Parathyroid adenoma (tissue), 2 donors: ENCODE data around the gene CUX1.

ENCODE experiments used
- H2AFZ ChIP-seq: fragments of 300-600 bp; sonication (generic); one replicate; pipeline ENCODE4 v1.7.0; 2017; ENCODE audit warnings: antibody characterized with exemption, mild to moderate bottlenecking
- H3K27ac ChIP-seq: fragments of 300-600 bp; sonication (generic); one replicate; pipeline ENCODE4 v1.7.0; 2017
- H3K27me3 ChIP-seq: fragments of 300-600 bp; sonication (generic); one replicate; pipeline ENCODE4 v1.7.0; 2017; ENCODE audit warnings: low read length; ENCODE audit not compliant: control insufficient read depth, insufficient read depth
- H3K36me3 ChIP-seq: fragments of 300-600 bp; sonication (generic); one replicate; pipeline ENCODE4 v1.7.0; 2017; ENCODE audit warnings: low read length; ENCODE audit not compliant: control insufficient read depth, insufficient read depth
- H3K4me1 ChIP-seq: fragments of 300-600 bp; sonication (generic); one replicate; pipeline ENCODE4 v1.7.0; 2017; ENCODE audit warnings: control low read depth
- H3K4me2 ChIP-seq: fragments of 300-600 bp; sonication (generic); one replicate; pipeline ENCODE4 v1.7.0; 2017; ENCODE audit warnings: low read length
- H3K4me3 ChIP-seq: fragments of 300-600 bp; sonication (generic); one replicate; pipeline ENCODE4 v1.7.0; 2017; ENCODE audit warnings: low read depth, low read length
- H3K79me2 ChIP-seq: fragments of 300-600 bp; sonication (generic); one replicate; pipeline ENCODE4 v1.7.0; 2017; ENCODE audit warnings: control low read depth
- H3K9ac ChIP-seq: fragments of 300-600 bp; sonication (generic); one replicate; pipeline ENCODE4 v1.7.0; 2017; ENCODE audit warnings: mild to moderate bottlenecking
- H3K9me3 ChIP-seq: fragments of 300-600 bp; sonication (generic); one replicate; pipeline ENCODE4 v1.7.0; 2017; ENCODE audit warnings: low read length; ENCODE audit not compliant: control insufficient read depth
- TF ChIP-seq, protein P1 (sequence below): fragments of 300-600 bp; sonication (generic); IDR thresholded peaks from one replicate; pipeline ENCODE4 v1.7.0; 2017; ENCODE audit warnings: antibody characterized with exemption, mild to moderate bottlenecking
- donor health status: primary hyperparathyroidism.

CUX1 gene

DNA sequence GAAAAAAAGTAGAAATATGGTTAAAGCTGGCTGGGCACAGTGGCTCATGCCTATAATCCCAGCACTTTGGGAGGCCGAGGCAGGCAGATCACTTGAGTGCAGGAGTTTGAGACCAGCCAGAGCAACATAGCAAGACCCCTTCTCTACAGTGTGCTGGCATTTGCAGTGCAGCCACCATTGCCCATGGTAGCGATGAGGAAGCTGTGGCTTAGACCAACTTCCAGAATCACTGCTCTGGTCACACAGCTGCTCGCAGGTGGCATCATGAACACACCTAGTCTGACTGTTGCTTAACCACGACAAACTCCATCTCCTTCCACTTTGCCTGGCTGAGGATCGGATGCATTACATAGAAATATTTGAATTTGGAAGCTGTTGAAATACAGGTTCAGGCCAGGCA lies 137.1 kb downstream of the CUX1 start:
- Histone ChIP-seq H3K79me2 (peaks cover 47% of the 10 kb centered on the region), H3K9ac (no peak overlapping the region), H2AFZ (no peak overlapping the region), H3K4me1 (peaks cover 4% of the 10 kb centered on the region), H3K27ac (no peak overlapping the region), H3K27me3 (no peaks in the 10 kb centered on the region), H3K36me3 (no peaks in the 10 kb centered on the region), H3K9me3 (no peaks in the 10 kb centered on the region), H3K4me3 (no peak overlapping the region), H3K4me2 (no peak overlapping the region)
- TF ChIP-seq, protein P1, sequence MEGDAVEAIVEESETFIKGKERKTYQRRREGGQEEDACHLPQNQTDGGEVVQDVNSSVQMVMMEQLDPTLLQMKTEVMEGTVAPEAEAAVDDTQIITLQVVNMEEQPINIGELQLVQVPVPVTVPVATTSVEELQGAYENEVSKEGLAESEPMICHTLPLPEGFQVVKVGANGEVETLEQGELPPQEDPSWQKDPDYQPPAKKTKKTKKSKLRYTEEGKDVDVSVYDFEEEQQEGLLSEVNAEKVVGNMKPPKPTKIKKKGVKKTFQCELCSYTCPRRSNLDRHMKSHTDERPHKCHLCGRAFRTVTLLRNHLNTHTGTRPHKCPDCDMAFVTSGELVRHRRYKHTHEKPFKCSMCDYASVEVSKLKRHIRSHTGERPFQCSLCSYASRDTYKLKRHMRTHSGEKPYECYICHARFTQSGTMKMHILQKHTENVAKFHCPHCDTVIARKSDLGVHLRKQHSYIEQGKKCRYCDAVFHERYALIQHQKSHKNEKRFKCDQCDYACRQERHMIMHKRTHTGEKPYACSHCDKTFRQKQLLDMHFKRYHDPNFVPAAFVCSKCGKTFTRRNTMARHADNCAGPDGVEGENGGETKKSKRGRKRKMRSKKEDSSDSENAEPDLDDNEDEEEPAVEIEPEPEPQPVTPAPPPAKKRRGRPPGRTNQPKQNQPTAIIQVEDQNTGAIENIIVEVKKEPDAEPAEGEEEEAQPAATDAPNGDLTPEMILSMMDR: no peak

- Histone ChIP-seq H2AFZ (no peak overlapping the region), H3K9ac (no peak overlapping the region), H3K4me3 (no peak overlapping the region), H3K27me3 (no peaks in the 10 kb centered on the region), H3K9me3 (no peaks in the 10 kb centered on the region), H3K27ac (no peak overlapping the region), H3K4me2 (no peak overlapping the region), H3K79me2 (peaks cover 40% of the 10 kb centered on the region), H3K4me1 (no peaks in the 10 kb centered on the region), H3K36me3 (no peaks in the 10 kb centered on the region)
- TF ChIP-seq, protein P1: no peak
Measured at GRCh38 chr7:101956130-101956529, 138.7 kb downstream of the CUX1 start.

DNA sequence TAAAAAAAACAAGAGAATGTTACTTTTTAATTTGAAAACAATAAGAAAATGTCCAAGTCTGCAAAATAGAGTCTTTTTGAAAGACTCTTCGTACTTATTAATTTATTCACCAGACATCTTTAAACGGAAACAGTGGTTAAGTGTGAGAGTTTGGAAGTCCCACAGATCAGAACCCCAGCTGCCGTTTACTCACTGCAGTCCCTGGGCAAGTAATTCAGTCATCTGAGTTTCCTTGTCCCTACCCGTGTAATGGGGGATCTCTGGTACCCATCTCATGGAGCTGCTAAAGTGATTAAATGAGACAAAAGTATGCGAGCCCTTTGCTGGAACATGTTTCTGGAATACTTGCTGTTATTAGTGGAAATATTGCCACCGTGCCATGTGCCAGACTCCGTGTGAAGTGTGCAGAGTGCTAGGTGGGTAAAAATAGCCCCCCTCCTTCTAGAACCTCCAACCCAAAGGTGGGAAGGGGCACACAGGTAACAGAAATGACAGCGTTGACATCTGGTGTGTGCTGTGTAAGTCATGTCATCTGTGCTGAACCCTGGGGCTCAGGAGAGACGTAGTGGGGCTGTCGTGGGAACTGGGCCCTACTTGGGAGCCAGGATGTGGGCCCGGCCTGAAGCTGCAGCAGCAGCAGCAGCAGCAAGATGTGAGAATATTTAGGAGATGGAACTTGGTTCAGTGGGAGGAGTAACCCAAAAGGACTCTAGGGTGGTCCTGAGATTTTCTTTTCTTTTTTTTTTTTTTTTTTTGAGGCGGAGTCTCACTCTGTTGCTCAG lies 140.5 kb downstream of the CUX1 start:
- H3K4me3 ChIP-seq: no peak overlapping the region
- no peaks in the 10 kb centered on the region for H3K4me1 ChIP-seq
- TF ChIP-seq, protein P1: no peak
- no peak overlapping the region for H2AFZ ChIP-seq
- peaks cover 28% of the 10 kb centered on the region for H3K79me2 ChIP-seq
- H3K4me2 ChIP-seq: no peak overlapping the region
- H3K9ac ChIP-seq: no peak overlapping the region
- H3K27me3 ChIP-seq: no peaks in the 10 kb centered on the region
- no peaks in the 10 kb centered on the region for H3K9me3 ChIP-seq
- no peaks in the 10 kb centered on the region for H3K36me3 ChIP-seq
- no peak overlapping the region for H3K27ac ChIP-seq

- Histone ChIP-seq H3K4me1 (no peaks in the 10 kb centered on the region), H3K36me3 (no peaks in the 10 kb centered on the region), H3K27me3 (no peaks in the 10 kb centered on the region), H3K27ac (no peak overlapping the region), H3K4me3 (no peak overlapping the region), H2AFZ (no peak overlapping the region), H3K9ac (no peak overlapping the region), H3K4me2 (no peak overlapping the region), H3K9me3 (no peaks in the 10 kb centered on the region), H3K79me2 (peaks cover 35% of the 10 kb centered on the region)
- TF ChIP-seq, protein P1: no peak
Measured at GRCh38 chr7:101959342-101959741, 141.9 kb downstream of the CUX1 start.

DNA sequence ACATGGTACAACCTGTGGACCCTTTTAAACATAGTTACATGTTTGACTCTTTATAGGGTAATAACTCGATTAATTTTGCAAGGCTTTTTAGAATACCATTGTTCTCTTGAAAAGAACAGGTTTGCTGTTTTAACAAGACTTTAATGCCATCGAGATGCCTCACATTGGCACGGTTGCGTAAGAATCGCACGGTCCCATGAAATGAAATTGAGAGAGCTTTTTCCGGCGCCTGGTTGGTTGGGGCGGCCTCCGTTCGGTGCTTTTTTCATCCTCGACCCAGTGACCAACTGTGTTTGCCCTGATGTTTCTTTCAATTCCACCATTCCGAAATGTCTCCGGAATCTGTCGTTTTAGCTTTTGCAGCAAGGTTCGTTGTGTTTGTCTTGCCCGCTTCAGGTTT lies 142.4 kb downstream of the CUX1 start:
- TF ChIP-seq, protein P1: no peak
- no peak overlapping the region for H2AFZ ChIP-seq
- H3K9me3 ChIP-seq: no peaks in the 10 kb centered on the region
- no peaks in the 10 kb centered on the region for H3K4me1 ChIP-seq
- peaks cover 30% of the 10 kb centered on the region for H3K79me2 ChIP-seq
- no peak overlapping the region for H3K27ac ChIP-seq
- H3K36me3 ChIP-seq: no peaks in the 10 kb centered on the region
- no peaks in the 10 kb centered on the region for H3K27me3 ChIP-seq
- H3K4me3 ChIP-seq: no peak overlapping the region
- no peak overlapping the region for H3K4me2 ChIP-seq
- H3K9ac ChIP-seq: no peak overlapping the region
